ENCODE results near the gene TRH. TPM values are rescaled to one million over a fixed set of nuclear protein-coding genes. Genes with fewer than 3 reads are reported as not detected.
A peak's percentile ranks its signal among the peaks of the same experiment; 100 is the strongest.

TRH gene, protein sequence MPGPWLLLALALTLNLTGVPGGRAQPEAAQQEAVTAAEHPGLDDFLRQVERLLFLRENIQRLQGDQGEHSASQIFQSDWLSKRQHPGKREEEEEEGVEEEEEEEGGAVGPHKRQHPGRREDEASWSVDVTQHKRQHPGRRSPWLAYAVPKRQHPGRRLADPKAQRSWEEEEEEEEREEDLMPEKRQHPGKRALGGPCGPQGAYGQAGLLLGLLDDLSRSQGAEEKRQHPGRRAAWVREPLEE
- total RNA-seq (ENCODE audit: unreplicated experiment), result 0.49 TPM
- long read RNA-seq, partial matches to known transcripts, result 0 of 2 reads
- long read RNA-seq, other reads (novel, unspliced or antisense), result 0 of 2 reads

DNA sequence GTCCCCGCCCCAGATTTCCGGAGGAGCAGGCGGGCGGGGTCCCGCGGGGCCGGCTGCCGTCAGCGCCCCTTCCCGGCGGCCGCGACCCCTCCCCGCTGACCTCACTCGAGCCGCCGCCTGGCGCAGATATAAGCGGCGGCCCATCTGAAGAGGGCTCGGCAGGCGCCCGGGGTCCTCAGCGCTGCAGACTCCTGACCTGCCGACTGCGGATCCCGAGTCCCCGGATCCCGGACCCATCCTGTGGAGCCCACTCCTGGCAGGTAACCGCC, at the start of gene TRH:
TSS of gene TRH (plus strand) at position 157 of the 269 bp plus-strand sequence. CDS start 1,097 bp downstream, outside the sequence.
- peaks cover 21% of the 10 kb centered on the region for H3K27me3 Mint-ChIP-seq (ENCODE audit: unreplicated experiment)

DNA sequence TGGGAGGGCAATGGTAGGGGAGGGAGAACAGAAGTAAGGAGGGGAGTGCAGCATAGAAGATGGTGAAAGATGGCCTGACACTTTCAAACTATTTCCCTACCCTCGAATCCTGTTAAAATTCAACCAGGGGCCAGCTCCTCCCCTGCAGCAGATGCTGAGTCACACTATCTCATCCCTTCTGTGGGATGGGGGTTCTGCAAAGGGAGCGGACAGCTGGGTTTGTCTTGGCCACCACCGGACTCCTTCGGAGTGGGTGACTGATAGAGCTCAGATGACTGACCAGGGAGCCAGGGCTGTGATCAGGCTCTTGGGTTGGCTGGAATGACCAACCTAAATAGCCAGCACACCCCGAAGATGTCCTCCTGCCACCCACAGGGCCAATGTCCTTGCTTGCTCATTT, 47.4 kb upstream of the TRH start:
- no peak overlapping the region for H3K27ac Mint-ChIP-seq (ENCODE audit: unreplicated experiment)
- no peak overlapping the region for H3K4me3 Mint-ChIP-seq (ENCODE audit: unreplicated experiment)

More for the DNA sequence above, at the start of gene TRH:
- TF ChIP-seq, protein P1, sequence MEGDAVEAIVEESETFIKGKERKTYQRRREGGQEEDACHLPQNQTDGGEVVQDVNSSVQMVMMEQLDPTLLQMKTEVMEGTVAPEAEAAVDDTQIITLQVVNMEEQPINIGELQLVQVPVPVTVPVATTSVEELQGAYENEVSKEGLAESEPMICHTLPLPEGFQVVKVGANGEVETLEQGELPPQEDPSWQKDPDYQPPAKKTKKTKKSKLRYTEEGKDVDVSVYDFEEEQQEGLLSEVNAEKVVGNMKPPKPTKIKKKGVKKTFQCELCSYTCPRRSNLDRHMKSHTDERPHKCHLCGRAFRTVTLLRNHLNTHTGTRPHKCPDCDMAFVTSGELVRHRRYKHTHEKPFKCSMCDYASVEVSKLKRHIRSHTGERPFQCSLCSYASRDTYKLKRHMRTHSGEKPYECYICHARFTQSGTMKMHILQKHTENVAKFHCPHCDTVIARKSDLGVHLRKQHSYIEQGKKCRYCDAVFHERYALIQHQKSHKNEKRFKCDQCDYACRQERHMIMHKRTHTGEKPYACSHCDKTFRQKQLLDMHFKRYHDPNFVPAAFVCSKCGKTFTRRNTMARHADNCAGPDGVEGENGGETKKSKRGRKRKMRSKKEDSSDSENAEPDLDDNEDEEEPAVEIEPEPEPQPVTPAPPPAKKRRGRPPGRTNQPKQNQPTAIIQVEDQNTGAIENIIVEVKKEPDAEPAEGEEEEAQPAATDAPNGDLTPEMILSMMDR (IDR thresholded peaks at IDR 0.05; ENCODE audit: unreplicated experiment), result no peak
- Mint-ChIP-seq H3K27ac (ENCODE audit: unreplicated experiment) (no peak within 1 kb of the TSS), H3K4me1 (ENCODE audit: unreplicated experiment) (peaks cover 16% of the 10 kb centered on the region), H3K36me3 (ENCODE audit: low read depth, unreplicated experiment) (no peaks in the 10 kb centered on the region), H3K9me3 (ENCODE audit: unreplicated experiment) (no peaks in the 10 kb centered on the region), H3K4me3 (ENCODE audit: unreplicated experiment) (peak within 1 kb of the TSS; percentile 82)
- peak; percentile 8 for DNase-seq (ENCODE audit: low spot score)

DNA sequence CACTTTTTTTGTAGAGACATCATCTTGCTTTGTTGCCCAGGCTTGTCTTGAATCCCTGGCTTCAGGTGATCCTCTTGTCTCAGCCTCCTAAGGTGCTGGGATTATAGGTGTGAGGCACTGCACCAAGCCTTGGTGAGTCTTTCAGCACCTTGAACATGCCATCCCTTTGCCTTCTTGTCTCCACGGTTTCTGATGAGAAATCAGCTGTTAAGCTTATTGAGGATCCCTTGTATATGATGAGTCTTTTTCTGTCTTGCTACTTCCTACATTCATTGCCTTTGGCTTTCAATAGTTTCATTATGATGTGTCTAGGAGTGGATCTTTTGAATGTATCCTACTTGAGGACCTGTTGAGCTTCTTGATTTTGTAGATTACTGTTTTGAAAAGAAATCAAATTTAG, 45.1 kb upstream of the TRH start:
- Mint-ChIP-seq H3K27ac (ENCODE audit: unreplicated experiment) (no peak overlapping the region), H3K9me3 (ENCODE audit: unreplicated experiment) (peaks cover 4% of the 10 kb centered on the region), H3K36me3 (ENCODE audit: low read depth, unreplicated experiment) (peaks cover 5% of the 10 kb centered on the region), H3K27me3 (ENCODE audit: unreplicated experiment) (no peaks in the 10 kb centered on the region), H3K4me1 (ENCODE audit: unreplicated experiment) (peaks cover 2% of the 10 kb centered on the region), H3K4me3 (ENCODE audit: unreplicated experiment) (no peak overlapping the region)
- no peak for DNase-seq (ENCODE audit: low spot score)
- TF ChIP-seq, protein P1 (IDR thresholded peaks at IDR 0.05; ENCODE audit: unreplicated experiment), result no peak

More for the DNA sequence above, 47.4 kb upstream of the TRH start:
- TF ChIP-seq, protein P1 (IDR thresholded peaks at IDR 0.05; ENCODE audit: unreplicated experiment), result no peak
- Mint-ChIP-seq H3K36me3 (ENCODE audit: low read depth, unreplicated experiment) (peaks cover 5% of the 10 kb centered on the region), H3K27me3 (ENCODE audit: unreplicated experiment) (no peaks in the 10 kb centered on the region), H3K9me3 (ENCODE audit: unreplicated experiment) (peaks cover 4% of the 10 kb centered on the region), H3K4me1 (ENCODE audit: unreplicated experiment) (no peaks in the 10 kb centered on the region)
- DNase-seq (ENCODE audit: low spot score), result no peak

DNA sequence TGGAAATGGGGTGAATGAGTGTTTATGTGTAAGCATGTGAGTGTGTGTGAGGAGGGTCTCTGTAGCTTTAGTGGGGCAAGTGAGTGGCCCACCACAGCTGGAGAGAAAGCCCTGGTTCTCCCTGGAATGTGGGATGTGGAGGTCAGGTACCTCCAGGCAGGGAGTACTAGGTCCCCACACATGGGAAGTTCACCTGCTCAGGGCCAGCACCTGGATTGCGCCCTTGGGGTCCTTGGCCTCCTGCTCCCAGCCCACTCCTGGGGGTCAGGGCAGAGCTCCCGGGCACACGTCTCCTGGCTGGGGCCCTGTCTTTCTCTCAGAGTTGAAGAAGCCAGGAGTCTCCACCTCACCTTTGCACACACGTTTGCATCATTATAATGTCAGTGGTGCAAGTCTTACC, 41.0 kb upstream of the TRH start:
- DNase-seq (ENCODE audit: low spot score), result no peak
- Mint-ChIP-seq H3K27ac (ENCODE audit: unreplicated experiment) (no peak overlapping the region), H3K4me1 (ENCODE audit: unreplicated experiment) (peaks cover 4% of the 10 kb centered on the region), H3K27me3 (ENCODE audit: unreplicated experiment) (peaks cover 3% of the 10 kb centered on the region), H3K4me3 (ENCODE audit: unreplicated experiment) (no peak overlapping the region), H3K36me3 (ENCODE audit: low read depth, unreplicated experiment) (peaks cover 5% of the 10 kb centered on the region), H3K9me3 (ENCODE audit: unreplicated experiment) (peaks cover 4% of the 10 kb centered on the region)
- TF ChIP-seq, protein P1 (IDR thresholded peaks at IDR 0.05; ENCODE audit: unreplicated experiment), result no peak

Measured in endothelial cell (in vitro differentiated cells).